Uterus (tissue), 4 donors: Measurements from ENCODE around the gene GLIPR2. TPM values are rescaled to one million over a fixed set of nuclear protein-coding genes. Genes with fewer than 3 reads are reported as not detected.
"Not testable (repeated sequence)": the region's sequence is repeated elsewhere in the genome, so short reads cannot be mapped to it uniquely, and the experiment has no call there.

Experiments used
- DNase-seq, 2 donors: peaks; one replicate each; pipeline ENCODE4 v3.0.0-alpha.2; 2019 to 2020
- H3K27ac ChIP-seq, 2 donors: fragments of 200-600 bp; sonication (generic); 1 replicate in 1 of 2; 2 replicates in 1 of 2; pipeline ENCODE4 v1.5.1; 2016 to 2018
- H3K27me3 ChIP-seq, 2 donors: fragments of 200-600 bp; sonication (generic); one replicate each; pipeline ENCODE4 v1.5.1; 2018 to 2019; ENCODE audit warnings: control low read depth in 1 of 2
- H3K36me3 ChIP-seq, 2 donors: fragments of 200-600 bp; sonication (generic); one replicate each; pipeline ENCODE4 v1.5.1; 2019; ENCODE audit warnings: control low read depth in 1 of 2
- H3K4me1 ChIP-seq, 2 donors: fragments of 200-600 bp; sonication (generic); one replicate each; pipeline ENCODE4 v1.5.1; 2018 to 2019; ENCODE audit warnings: control low read depth in 1 of 2
- H3K4me3 ChIP-seq, 2 donors: fragments of 200-600 bp; sonication (generic); 1 replicate in 1 of 2; 2 replicates in 1 of 2; pipeline ENCODE4 v1.5.1; 2018 to 2019; ENCODE audit warnings: mild to moderate bottlenecking in 1 of 2
- H3K9me3 ChIP-seq, 2 donors: fragments of 200-600 bp; sonication (generic); one replicate each; pipeline ENCODE4 v1.5.1; 2019; ENCODE audit warnings: control low read depth in 1 of 2
- POLR2A ChIP-seq, 2 donors: fragments of 450-650 bp; IDR thresholded peaks; one replicate each; pipeline ENCODE4 v1.6.1; 2016; ENCODE audit warnings: antibody characterized with exemption in 2 of 2, mild to moderate bottlenecking in 1 of 2, moderate library complexity in 1 of 2
- intact Hi-C: fragments of 100-400 bp; cut with DNase I; formaldehyde crosslinking; loops from one replicate; pipeline ENCODE4 v1.15.1; 2023; ENCODE audit warnings: low total_unique reads
- total RNA-seq, 4 donors: library from RNA; depleted of rRNA in 3 of 4; stranded (reverse); fragments of >200 nt in 3 of 4; gene quantifications; one replicate each; pipeline versions ENCODE4 v1.1.0 to v1.2.4, GENCODE V29; 2014 to 2023
- TF ChIP-seq, protein P1 (sequence below), 4 experiments: fragments of 200-600 bp in 2 of 4; fragments of 450-650 bp in 2 of 4; sonication (generic) in 2 of 4; IDR thresholded peaks; one replicate each; pipeline ENCODE4 v1.5.1; 2016 to 2019; ENCODE audit warnings: antibody characterized with exemption in 4 of 4, mild to moderate bottlenecking in 2 of 4, moderate library complexity in 1 of 4
- donor health status: DM: yes; HTN: yes; CAD: no.

Gene GLIPR2
- total RNA-seq, 4 donors from 2014 or later: 25.6 to 109 (median 60.8) TPM

DNA sequence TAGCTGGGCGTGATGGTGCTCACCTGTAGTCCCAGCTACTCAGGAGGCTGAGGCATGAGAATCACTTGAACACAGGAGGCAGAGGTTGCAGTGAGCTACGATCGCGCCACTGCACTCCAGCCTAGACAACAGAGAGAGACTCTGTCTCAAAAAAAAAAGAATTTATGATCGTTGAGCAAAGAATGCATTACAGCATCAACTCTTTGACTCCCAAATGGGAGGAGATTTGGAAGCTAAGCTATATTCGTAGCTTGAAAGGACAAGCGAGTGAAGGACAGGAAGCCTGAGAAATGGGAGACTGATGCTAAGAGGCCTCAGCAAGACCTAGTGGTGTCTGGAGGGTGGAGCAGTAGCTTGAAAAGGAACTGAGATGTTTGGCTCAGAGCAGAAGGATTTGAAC is 22.4 kb downstream of the GLIPR2 start:
- TF ChIP-seq POLR2A (IDR thresholded peaks at IDR 0.05): no peak
- TF ChIP-seq, protein P1, sequence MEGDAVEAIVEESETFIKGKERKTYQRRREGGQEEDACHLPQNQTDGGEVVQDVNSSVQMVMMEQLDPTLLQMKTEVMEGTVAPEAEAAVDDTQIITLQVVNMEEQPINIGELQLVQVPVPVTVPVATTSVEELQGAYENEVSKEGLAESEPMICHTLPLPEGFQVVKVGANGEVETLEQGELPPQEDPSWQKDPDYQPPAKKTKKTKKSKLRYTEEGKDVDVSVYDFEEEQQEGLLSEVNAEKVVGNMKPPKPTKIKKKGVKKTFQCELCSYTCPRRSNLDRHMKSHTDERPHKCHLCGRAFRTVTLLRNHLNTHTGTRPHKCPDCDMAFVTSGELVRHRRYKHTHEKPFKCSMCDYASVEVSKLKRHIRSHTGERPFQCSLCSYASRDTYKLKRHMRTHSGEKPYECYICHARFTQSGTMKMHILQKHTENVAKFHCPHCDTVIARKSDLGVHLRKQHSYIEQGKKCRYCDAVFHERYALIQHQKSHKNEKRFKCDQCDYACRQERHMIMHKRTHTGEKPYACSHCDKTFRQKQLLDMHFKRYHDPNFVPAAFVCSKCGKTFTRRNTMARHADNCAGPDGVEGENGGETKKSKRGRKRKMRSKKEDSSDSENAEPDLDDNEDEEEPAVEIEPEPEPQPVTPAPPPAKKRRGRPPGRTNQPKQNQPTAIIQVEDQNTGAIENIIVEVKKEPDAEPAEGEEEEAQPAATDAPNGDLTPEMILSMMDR (IDR thresholded peaks at IDR 0.05): no peak
- intact Hi-C loops: no loop called here

GRCh38 chr9:36159509-36159908 is 23.0 kb downstream of the GLIPR2 start:
- H3K4me1 ChIP-seq: peaks cover 0 to 27% of the 10 kb centered on the region in 2 donors
- intact Hi-C loops, H3K27me3 ChIP-seq, H3K9me3 ChIP-seq, DNase-seq, H3K36me3 ChIP-seq, H3K4me3 ChIP-seq: not testable (repeated sequence)
- peak overlapping the region; percentile 86 to 96 for H3K27ac ChIP-seq

More for the DNA sequence above, 22.4 kb downstream of the GLIPR2 start:
- no peak for DNase-seq
- H3K4me1 ChIP-seq: peaks cover 0 to 27% of the 10 kb centered on the region in 2 donors
- H3K36me3 ChIP-seq: no peaks in the 10 kb centered on the region
- H3K27me3 ChIP-seq: no peaks in the 10 kb centered on the region
- H3K27ac ChIP-seq: peak overlapping the region; percentile 86 to 96
- no peaks in the 10 kb centered on the region for H3K9me3 ChIP-seq
- no peak overlapping the region for H3K4me3 ChIP-seq

GRCh38 chr9:36160126-36160525 is 23.6 kb downstream of the GLIPR2 start:
- DNase-seq, H3K27me3 ChIP-seq: not testable (repeated sequence)

GRCh38 chr9:36161187-36161586 is 24.7 kb downstream of the GLIPR2 start:
- H3K27ac ChIP-seq: peak overlapping the region; percentile 86 to 96

More at GRCh38 chr9:36160126-36160525, 23.6 kb downstream of the GLIPR2 start:
- H3K4me1 ChIP-seq: peaks cover 0 to 30% of the 10 kb centered on the region in 2 donors
- H3K36me3 ChIP-seq, H3K9me3 ChIP-seq, H3K4me3 ChIP-seq: not testable (repeated sequence)
- intact Hi-C loops: loop anchor here (10.0 kb wide), 1 partner anchor 55 kb away; no protein-coding TSS in a partner anchor
- peak overlapping the region; percentile 86 to 96 for H3K27ac ChIP-seq

DNA sequence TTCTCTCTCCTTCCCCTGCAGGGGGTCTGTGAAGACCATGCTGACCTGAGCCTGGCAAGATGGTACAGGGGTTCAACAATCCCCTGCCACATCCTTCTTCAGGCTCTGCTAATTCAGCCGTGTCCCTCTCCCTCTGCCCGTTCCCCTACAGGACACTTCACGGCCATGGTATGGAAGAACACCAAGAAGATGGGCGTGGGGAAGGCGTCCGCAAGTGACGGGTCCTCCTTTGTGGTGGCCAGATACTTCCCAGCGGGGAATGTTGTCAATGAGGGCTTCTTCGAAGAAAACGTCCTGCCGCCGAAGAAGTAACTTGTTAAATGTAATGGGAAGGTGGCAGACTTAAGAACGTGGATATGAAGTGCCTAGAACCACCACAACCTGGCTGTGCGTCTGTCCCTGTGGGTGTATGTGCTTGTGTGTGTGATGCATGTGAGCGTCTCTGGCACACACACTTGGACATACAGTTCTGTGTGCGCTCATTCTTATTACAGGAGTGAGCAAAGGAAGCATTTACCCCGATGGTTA is 25.7 kb downstream of the GLIPR2 start:
- peak overlapping the region; percentile 86 to 96 for H3K27ac ChIP-seq
- no peak for DNase-seq

More at GRCh38 chr9:36161187-36161586, 24.7 kb downstream of the GLIPR2 start:
- Histone ChIP-seq H3K36me3 (no peaks in the 10 kb centered on the region), H3K9me3 (no peaks in the 10 kb centered on the region), H3K27me3 (no peaks in the 10 kb centered on the region), H3K4me1 (peaks cover 0 to 33% of the 10 kb centered on the region in 2 donors), H3K4me3 (no peak overlapping the region)
- DNase-seq: no peak
- intact Hi-C loops: loop anchor here (10.0 kb wide), 1 partner anchor 56 kb away; no protein-coding TSS in a partner anchor
- TF ChIP-seq, protein P1 (IDR thresholded peaks at IDR 0.05): no peak
- no peak for TF ChIP-seq POLR2A (IDR thresholded peaks at IDR 0.05)

More for the DNA sequence above, 25.7 kb downstream of the GLIPR2 start:
- Histone ChIP-seq H3K4me1 (peaks cover 0 to 33% of the 10 kb centered on the region in 2 donors), H3K27me3 (no peaks in the 10 kb centered on the region), H3K4me3 (no peak overlapping the region), H3K9me3 (no peaks in the 10 kb centered on the region), H3K36me3 (no peaks in the 10 kb centered on the region)
- no peak for TF ChIP-seq POLR2A (IDR thresholded peaks at IDR 0.05)
- TF ChIP-seq, protein P1 (IDR thresholded peaks at IDR 0.05): no peak
- intact Hi-C loops: loop anchor here (10.0 kb wide), 1 partner anchor 57 kb away; no protein-coding TSS in a partner anchor
